Measurements from ENCODE around the gene GYPC. TPM values are rescaled to one million over a fixed set of nuclear protein-coding genes. Genes with fewer than 3 reads are reported as not detected.

Gene GYPC
- total and polyA plus RNA-seq, 4 donors = 8.7 to 419 (median 12.3) TPM

- H3K36me3 ChIP-seq (ENCODE audit: control insufficient read depth in 4 of 4, insufficient read depth in 3 of 4, low read depth in 1 of 4, low read length in 3 of 4) = no peaks in the 10 kb centered on the region
- no peak for TF ChIP-seq GABPA (IDR thresholded peaks at IDR 0.05 in 1 of 2, conservative IDR thresholded peaks at IDR 0.05 in 1 of 2)
- TF ChIP-seq RXRA (IDR thresholded peaks at IDR 0.05) = no peak
- no peak for TF ChIP-seq EGR1 (IDR thresholded peaks at IDR 0.05; ENCODE audit: low read depth in 2 of 2)
- no peak for TF ChIP-seq SP1 (IDR thresholded peaks at IDR 0.05)
- TF ChIP-seq REST (IDR thresholded peaks at IDR 0.05) = no peak
- TF ChIP-seq ATF3 (IDR thresholded peaks at IDR 0.05) = no peak
- TF ChIP-seq ZBTB33 (IDR thresholded peaks at IDR 0.05) = no peak
- TF ChIP-seq JUND (IDR thresholded peaks at IDR 0.05) = no peak
- TF ChIP-seq YY1 (IDR thresholded peaks at IDR 0.05) = no peak
- no peak for TF ChIP-seq TAF1 (conservative IDR thresholded peaks at IDR 0.05)
- TF ChIP-seq HNF4A (conservative IDR thresholded peaks at IDR 0.05) = no peak
- no peak for TF ChIP-seq HNF4G (IDR thresholded peaks at IDR 0.05)
- TF ChIP-seq MAX (IDR thresholded peaks at IDR 0.05) = no peak
- TF ChIP-seq FOXA2 (IDR thresholded peaks at IDR 0.05) = no peak
- TF ChIP-seq NR2F2 (IDR thresholded peaks at IDR 0.05) = no peak
- no peak for TF ChIP-seq FOXA1 (IDR thresholded peaks at IDR 0.05)
- H3K4me1 ChIP-seq (ENCODE audit: control insufficient read depth in 4 of 4, insufficient read depth in 4 of 4, low read length in 3 of 4) = no peaks in the 10 kb centered on the region
- WGBS = 74% methylated on average over 4 of the region's 4 CpGs
- H3K9ac ChIP-seq (ENCODE audit: low read depth in 1 of 2, low read length in 2 of 2) = no peak overlapping the region
- H3K9me3 ChIP-seq (ENCODE audit: control insufficient read depth in 4 of 4, low read length in 3 of 4) = no peaks in the 10 kb centered on the region
- no peak for DNase-seq (ENCODE audit: low spot score)
- no peak overlapping the region for H3K27ac ChIP-seq (ENCODE audit: low read depth in 1 of 2, low read length in 2 of 2)
- no peaks in the 10 kb centered on the region for H3K27me3 ChIP-seq (ENCODE audit: control insufficient read depth in 4 of 4, insufficient read depth in 4 of 4, low read length in 3 of 4)
- H3K4me3 ChIP-seq (ENCODE audit: low read depth in 1 of 3, low read length in 3 of 3) = no peak overlapping the region
Measured at GRCh38 chr2:126729896-126730295, 73.9 kb downstream of the GYPC start.

- Histone ChIP-seq H3K27ac (ENCODE audit: low read depth in 1 of 2, low read length in 2 of 2) (no peak overlapping the region), H3K36me3 (ENCODE audit: control insufficient read depth in 4 of 4, insufficient read depth in 3 of 4, low read depth in 1 of 4, low read length in 3 of 4) (no peaks in the 10 kb centered on the region), H3K4me1 (ENCODE audit: control insufficient read depth in 4 of 4, insufficient read depth in 4 of 4, low read length in 3 of 4) (no peaks in the 10 kb centered on the region), H3K27me3 (ENCODE audit: control insufficient read depth in 4 of 4, insufficient read depth in 4 of 4, low read length in 3 of 4) (no peaks in the 10 kb centered on the region), H3K9me3 (ENCODE audit: control insufficient read depth in 4 of 4, low read length in 3 of 4) (no peaks in the 10 kb centered on the region), H3K9ac (ENCODE audit: low read depth in 1 of 2, low read length in 2 of 2) (no peak overlapping the region), H3K4me3 (ENCODE audit: low read depth in 1 of 3, low read length in 3 of 3) (no peak overlapping the region)
- no peak for TF ChIP-seq ATF3 (IDR thresholded peaks at IDR 0.05)
- TF ChIP-seq MAX (IDR thresholded peaks at IDR 0.05) = no peak
- TF ChIP-seq NR2F2 (IDR thresholded peaks at IDR 0.05) = no peak
- TF ChIP-seq RAD21 (IDR thresholded peaks at IDR 0.05) = no peak
- no peak for TF ChIP-seq HNF4G (IDR thresholded peaks at IDR 0.05)
- no peak for TF ChIP-seq TAF1 (conservative IDR thresholded peaks at IDR 0.05)
- TF ChIP-seq FOXA1 (IDR thresholded peaks at IDR 0.05) = no peak
- no peak for TF ChIP-seq EGR1 (IDR thresholded peaks at IDR 0.05; ENCODE audit: low read depth in 2 of 2)
- TF ChIP-seq JUND (IDR thresholded peaks at IDR 0.05) = no peak
- TF ChIP-seq REST (IDR thresholded peaks at IDR 0.05) = no peak
- no peak for TF ChIP-seq GABPA (IDR thresholded peaks at IDR 0.05 in 1 of 2, conservative IDR thresholded peaks at IDR 0.05 in 1 of 2)
- TF ChIP-seq SP1 (IDR thresholded peaks at IDR 0.05) = no peak
- no peak for TF ChIP-seq YY1 (IDR thresholded peaks at IDR 0.05)
- no peak for TF ChIP-seq RXRA (IDR thresholded peaks at IDR 0.05)
- no peak for TF ChIP-seq ZBTB33 (IDR thresholded peaks at IDR 0.05)
- TF ChIP-seq FOXA2 (IDR thresholded peaks at IDR 0.05) = no peak
- no peak for TF ChIP-seq HNF4A (conservative IDR thresholded peaks at IDR 0.05)
- WGBS = 78% methylated on average over 5 of the region's 5 CpGs
- no peak for DNase-seq (ENCODE audit: low spot score)
Measured at GRCh38 chr2:126730655-126731054, 74.7 kb downstream of the GYPC start.

Measured in liver (tissue), 9 donors.